ENCODE data around the gene PXT1.
A peak's percentile ranks its signal among the peaks of the same experiment; 100 is the strongest.
"Not testable (repeated sequence)": the region's sequence is repeated elsewhere in the genome, so short reads cannot be mapped to it uniquely, and the experiment has no call there.

The PXT1 gene

DNA sequence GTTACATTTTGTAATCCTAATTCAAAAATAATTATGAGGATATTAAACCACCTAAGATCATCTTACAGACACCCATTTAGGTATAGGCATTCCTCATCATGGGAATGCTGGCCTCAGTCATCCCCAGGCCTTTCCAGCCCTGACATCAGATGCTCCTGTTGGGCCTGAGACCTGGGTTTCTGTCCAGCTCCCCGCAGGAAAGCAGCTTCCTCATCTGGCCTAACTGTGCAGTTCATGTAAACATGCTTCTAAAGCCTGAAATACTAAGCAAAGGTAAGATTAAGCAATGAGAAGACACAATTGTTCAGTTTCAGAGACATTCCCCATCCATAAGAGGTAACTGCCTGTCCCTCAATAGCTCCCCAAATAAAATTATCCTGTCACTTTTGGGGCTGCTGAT lies 74.2 kb downstream of the PXT1 start:
- DNase-seq = no peak

DNA sequence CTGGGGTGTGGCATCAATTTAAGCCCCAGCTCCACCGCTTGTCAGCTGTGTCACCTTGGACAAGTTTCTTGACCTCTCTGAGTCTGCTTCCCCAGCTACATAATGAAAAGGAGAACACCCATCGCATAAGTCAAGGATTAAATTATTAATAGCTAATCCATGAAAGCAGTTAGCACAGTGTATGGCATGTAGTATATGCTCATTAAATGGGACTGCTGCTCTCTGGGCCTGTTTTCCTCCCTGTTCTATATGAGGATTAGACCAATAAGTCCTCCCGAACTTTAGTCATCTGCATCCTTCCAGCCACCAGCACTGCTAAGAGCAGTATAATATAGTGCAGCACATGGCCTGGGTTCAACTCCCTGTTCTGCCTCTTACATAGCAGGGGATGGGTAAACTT lies 74.9 kb downstream of the PXT1 start:
- DNase-seq = no peak

DNA sequence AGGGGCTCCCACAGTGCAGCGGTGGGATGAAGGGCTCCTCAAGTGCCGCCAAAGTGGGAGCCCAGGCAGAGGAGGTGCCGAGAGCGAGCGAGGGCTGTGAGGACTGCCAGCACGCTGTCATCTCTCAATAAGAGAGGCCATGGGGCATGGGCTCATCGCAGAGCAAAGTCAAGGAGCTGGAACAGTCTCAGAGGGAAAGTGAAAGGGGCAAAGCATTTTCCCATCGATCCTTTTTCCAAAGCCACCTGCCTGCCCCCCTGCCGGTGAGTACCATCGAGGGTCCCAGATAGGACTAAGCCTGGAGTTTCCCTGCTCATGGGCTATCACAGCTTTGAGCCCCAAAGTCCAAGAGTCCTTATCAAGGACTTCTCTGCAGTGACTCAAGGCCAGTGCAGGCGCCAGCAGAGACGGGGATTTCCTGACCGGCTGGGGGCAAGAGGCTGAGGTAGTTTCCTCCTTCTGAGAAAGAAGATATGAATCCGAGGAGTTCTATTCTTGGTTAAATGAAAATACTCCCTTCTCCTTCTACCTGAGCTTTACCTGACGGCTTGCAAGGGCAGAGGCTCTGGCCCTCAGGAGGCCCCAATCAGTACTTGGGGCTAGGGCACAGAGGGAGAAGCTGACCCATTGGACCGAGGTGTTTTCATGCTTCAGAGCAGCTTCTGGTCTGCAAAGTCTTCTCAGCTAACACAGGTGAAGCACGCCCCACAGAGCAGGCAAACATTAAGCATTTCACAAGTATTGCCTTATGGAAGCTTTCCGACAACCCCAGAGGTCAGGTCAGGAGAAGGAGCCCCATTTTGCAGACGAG lies 77.8 kb downstream of the PXT1 start:
- DNase-seq = no peak

DNA sequence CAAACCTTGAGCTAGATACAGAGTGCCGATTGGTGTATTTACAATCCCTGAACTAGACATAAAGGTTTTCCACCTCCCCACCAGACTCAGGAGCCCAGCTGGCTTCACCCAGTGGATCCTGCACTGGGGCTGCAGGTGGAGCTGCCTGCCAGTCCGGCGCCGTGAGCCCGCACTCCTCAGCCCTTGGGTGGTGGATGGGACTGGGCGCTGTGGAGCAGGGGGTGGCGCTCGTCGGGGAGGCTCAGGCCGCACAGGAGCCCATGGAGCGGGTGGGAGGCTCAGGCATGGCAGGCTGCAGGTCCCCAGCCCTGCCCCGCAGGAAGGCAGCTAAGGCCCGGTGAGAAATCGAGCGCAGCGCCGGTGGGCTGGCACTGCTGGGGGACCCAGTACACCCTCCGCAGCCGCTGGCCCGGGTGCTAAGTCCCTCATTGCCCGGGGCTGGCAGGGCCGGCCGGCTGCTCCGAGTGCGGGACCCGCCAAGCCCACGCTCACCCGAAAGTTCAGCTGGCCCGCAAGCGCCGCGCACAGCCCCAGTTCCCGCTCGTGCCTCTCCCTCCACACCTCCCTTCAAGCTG lies 78.5 kb downstream of the PXT1 start:
- not testable (repeated sequence) for DNase-seq

DNA sequence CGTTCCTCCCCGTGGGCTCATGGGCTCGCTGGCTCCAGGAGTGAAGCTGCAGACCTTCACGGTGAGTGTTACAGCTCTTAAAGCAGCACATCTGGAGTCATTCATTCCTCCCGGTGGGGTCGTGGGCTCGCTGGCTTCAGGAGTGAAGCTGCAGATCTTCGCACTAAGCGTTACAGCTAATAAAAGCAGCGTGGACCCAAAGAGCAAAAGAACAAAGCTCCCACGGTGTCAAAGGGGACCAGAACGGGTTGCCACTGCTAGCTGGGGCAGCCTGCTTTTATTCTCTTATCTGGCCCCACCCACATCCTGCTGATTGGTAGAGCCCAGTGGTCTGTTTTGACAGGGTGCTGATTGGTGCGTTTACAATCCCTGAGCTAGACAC lies 79.3 kb downstream of the PXT1 start:
- not testable (repeated sequence) for DNase-seq

DNA sequence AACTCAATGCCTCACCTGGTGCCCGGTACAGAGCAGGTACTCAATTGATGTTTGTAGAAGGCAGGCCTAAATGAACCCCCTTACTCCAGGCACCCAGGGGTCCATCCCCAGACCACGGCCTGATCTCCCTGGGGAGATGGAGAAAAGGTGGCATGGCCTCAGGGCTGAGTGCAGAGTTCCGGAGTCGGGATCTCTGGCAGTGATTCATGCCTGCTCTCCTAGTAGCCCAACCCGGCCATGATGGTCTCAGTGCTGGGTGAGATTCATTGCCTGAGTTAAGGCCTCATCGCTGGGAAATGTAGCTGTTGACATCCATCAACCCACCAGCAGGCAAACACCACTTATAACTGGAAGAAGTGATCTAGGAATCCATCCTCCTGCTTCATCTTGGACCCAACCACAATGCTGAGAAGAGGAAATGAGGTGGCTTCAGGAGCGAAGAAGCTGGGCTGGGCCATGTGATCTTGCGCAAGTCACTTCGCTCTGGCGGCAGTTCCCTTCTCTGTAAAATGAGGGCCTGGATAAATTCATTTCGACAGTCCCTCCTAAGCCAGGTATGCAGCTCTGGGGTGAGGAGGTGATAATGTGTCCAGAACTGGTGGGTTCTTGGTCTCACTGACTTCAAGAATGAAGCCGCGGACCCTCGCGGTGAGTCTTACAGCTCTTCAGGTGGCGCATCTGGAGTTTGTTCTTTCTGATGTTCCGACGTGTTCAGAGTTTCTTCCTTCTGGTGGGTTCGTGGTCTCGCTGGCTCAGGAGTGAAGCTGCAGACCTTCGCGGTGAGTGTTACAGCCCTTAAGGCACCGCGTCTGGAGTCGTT lies 79.9 kb downstream of the PXT1 start:
- no peak for DNase-seq

DNA sequence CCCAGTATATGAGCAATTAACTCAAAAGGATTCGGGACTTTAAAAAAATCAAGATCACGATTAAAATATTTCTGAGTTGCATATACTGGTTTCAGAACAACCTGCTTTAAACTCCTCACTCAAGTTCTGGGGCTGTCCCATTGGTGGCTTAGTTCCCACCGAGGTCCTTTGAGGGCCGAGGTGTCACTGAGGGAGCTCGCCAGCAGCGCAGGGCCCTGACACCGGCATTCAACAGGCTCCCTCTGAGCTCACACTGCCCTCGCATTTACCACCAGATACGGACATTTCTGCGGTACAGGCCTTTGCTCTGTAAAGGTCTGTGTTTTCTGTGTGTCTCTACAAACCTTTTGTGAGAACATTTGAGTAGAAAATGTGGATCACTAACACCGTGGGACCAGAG lies 81.6 kb downstream of the PXT1 start:
- DNase-seq = no peak

DNA sequence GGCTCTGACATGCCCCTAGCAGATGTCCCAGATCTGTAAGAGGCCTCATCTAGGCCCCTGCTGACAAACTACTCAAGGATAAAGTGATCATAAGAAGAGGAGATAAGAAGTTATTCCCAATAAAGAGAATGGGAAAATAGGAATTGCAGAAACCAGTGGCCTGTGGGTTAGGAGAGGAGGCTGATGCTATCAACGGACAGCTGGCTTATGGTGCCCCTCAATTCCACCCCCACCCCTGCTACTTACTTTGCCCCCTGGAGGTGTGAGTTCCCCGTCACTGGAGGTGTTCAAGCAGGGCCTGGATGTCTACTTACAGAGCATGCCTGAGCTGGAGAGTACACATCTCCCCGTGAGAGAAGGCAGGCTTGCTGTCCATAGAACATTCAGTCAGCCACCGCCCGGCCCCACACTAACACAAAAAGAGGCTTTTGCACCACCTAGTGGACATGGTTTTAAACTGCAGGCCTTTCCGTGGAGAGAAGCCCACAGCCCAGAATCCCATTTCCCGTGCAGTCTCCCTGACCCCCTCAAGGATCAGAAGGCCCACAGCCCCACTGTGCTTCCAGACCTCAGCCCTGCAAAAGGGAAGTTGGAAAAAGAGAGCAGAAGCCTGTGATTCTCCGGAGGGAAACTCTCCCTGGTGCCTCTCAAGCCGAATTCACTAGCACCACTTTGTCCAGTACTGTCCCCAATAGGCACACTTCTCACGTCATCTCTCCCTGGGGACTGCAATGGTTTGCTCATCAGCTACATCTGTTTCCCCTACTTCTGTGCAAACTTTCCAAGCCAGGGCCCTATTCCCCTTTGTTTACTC lies 82.2 kb downstream of the PXT1 start:
- peak; percentile 91 for DNase-seq

DNA sequence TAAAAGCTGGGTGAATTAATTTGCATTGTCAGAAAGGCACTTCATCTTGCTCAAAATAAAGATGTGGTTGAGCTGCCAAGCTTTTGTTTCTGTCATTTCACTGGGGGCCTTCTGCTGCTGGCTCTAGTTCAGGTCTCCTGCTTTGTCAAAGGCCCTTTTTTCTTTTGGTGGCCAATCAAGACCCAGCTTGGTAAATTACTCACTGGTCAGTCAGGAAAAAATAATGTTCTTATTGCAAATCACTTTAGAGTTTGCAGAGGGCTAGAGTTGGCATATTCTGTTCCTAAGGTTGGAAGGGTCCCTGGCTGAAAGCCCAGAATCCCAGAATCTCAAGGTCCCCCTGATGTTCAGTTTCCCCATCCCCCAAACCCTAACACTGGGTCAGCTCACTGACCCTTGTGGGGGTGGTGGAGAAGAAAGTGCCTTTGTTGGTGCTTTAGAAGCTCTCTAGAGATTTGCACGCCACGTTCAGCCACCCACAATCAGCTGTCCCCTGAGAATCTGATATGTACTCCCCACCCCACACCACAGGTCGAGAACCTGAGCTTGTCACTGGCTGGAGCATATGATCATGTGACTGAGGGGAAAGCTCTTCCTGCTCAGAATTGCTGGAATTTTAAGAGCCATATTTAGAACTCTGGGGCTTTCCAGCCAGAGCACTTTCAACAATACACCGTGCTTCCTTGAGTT lies 84.3 kb downstream of the PXT1 start:
- DNase-seq = peak; percentile 71

DNA sequence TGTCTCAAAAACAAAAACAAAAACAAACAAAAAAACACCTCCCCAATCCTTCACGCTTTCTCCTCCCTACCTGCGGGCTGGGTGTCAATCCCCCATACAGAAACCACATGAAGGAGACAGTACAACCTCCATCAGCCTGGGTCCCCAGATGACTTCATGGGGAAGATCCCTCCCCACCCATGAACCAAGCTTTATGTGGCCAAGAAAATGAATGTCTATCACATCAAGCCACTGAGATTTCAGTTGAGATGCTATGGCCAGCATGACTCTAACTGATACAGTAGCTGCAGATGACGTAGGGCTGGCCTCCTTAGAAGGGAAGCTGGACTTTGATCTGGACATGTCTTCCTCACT lies 84.8 kb downstream of the PXT1 start:
- DNase-seq = no peak

DNA sequence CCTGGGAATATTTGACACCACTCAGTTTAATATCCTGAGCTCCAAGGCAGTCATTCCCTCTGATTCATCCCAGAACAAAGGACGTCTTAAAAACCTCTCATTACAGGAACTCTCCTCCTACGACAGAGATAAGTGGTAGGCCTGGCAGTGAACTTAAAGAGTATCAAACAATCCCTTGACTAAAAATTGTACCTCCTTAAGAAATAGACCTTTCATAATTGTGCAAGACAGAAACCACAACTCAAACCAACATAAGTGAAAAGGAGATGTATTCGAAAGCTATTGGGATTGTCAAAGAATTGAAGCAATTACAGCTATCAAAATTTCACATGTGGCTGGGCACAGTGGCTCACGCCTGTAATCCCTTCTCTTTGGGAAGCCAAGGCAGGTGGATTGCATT lies 86.8 kb downstream of the PXT1 start:
- DNase-seq = no peak

DNA sequence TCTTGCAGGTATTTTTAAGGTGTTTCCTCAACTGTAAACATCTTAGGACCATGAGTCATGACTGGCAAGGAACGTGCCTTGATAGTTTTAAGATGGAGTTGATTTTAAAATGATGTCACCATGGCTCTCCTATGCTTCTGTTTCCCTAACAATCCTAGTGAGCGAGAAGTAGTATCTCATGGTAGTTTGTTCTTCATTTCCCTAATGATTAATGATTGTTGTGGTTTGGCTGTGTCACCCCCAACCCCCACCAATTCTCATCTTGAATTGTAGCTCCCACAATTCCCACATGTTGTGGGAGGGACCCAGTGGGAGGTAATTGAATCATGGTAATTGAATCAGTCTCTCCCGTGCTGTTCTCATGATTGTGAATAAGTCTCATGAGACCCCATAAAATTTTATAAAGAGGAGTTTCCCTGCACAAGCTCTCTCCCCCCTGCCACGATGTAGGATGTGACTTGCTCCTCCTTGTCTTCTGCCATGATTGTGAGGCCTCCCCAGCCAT lies 89.2 kb downstream of the PXT1 start:
- no peak for DNase-seq

DNA sequence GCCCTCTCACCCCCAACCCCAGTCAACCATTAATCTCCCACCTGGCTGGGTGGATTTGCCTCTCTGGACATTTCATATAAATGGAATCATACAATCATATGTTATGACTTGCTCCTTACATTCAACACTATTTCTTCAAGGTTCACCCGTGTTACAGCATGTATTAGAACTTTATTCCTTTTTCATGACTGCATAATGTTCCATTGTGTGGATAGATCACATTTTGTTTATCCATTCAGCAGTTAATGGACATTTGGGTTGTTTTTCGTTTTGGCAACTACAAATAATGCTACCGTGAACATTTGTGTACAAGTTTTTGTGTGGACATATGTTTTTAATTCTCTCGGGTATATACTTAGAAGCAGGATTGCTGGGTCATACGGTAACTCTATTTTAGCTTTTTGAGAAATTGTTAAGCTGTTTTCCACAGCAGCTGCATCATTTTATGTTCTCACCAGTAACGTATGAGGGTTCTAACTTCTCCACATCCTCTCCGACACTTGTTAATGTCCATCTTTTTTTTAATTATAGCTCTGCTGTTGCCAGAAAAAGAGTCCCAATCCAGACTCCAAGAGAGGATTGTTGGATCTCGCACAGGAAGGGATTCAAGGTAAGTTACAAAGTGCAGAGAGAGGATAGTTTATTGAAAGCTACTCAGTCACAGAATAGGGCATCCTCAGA lies 90.0 kb downstream of the PXT1 start:
- DNase-seq = no peak

DNA sequence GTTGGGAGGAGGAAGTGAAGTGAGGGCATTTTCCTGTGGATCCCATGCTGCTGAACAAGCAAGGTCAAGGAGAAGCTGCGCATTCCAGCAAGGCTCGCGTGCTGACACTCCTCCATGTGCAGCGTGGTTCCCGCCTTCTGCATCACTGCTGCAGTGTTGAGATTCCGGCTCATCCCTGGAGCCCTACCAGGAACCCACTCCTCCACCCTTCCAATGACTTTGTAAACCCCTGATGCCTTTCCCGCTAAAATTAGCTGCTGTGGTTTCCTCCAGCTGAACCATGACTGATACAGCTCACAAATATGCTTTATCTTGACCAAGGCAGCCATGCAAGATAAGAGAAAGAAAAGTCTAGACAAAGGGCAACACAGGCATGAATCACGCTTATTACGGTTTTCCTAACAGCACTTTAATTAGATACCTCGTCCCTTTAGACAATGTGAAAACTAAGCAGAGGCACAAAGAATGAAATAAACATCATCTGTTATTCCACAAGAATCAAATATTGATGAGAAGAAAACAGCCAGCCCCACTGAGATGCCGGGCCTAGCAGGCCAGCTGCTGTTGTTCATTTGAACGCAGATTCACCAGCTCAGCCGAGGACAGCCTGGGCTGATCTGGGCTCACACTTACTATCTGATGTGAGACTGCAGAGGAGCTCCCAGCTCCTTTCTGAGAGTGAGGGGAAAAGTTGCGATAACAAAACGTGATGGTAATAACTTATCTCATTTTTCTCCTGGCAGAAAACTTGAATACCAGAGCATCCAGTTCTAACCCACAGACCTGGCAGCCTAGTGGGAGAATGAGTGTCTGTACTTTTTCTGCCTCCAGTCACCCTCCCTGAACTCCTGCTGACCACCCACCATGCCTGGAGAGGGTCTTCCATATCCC lies 91.7 kb downstream of the PXT1 start:
- DNase-seq = peak; percentile 61

DNA sequence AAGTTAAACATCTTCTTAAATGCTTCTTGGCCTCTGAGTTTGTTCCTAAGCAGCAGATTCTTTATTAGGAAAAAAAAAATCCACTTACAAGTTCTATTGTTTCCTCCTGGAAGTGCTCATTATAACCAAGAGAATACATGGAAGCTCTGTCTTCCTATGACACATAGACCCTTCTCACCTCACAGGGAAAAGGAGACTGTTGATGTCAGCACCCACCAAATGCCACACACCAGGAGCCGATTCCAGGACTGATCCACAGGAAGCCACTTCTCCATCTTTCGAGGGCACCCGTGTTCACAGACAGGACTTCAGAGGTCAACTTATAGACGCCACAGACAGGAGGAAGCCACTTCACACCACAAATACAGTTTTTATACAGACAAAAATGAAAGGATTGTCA lies 92.6 kb downstream of the PXT1 start:
- DNase-seq = no peak

DNA sequence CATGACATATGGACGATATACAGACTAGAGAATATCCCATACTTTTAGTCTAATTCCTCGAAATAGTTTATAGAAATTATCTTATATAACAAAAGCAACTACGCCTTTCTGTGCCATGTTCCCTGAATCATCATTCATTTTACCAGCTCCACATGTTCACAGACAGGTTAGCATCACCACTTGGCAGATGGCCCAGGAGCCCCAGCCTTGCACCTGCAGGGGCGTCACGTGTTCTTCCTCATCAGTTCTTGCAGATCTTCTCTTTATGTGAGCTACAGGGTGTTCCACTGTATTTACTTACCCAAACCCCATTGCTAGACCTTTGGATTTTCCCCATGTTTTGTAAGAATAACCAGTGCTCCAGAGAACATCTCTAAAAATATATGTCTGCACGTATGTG lies 93.4 kb downstream of the PXT1 start:
- DNase-seq = no peak

DNA sequence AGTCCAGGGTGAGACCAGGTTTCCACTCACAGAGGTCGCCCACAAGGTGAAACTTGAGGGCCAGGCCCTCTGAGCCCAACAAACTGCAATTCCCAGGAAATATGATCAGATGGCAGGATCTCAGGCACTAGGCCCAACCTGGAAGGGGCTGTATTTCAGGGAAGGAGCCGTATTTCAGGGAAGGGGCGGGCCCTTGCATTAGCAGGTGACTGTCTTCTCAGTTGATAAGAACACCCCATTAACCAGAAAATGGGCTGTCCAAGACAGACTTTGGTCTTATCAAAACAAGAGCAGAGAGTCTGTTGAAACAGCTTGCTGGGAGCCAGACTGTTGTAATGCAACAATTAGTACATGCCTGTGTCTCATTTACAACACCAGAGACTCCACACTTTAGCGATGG lies 95.0 kb downstream of the PXT1 start:
- no peak for DNase-seq

DNA sequence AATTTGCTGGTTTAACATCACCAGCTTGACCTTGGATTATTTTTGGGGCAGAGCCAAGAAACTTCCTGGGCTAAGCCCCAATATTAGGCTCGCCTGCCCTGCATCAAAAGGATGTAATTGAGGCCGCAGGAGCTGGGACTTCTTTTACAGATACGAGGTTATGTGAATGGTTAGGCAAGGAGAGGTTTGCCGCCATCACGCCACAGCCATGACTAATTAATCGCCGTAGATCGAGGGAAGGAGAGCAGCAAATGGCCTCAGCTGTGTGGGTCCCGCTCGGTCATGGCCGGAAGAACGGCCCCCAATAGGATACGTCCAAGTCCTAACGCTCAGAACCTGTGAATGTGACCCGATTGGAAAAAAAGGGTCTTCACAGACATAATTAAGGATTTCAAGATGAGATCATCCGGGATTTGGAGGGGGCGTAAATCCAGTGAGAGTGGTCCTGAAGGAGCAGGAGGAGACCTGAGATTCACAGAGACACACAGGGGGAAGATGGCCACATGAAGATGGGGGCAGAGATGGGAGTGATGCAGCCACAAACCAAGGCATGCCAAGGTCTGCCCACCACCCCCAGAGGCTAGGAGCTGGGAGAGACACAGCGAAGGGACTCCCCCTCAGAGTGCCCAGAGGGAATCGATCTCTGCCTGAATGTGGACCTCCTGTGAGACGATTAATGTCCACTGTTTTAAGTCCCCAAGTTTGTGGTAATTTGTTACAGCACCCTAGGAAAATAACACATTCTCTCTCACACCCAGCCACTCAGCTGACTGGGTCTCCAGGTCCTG lies 96.0 kb downstream of the PXT1 start:
- no peak for DNase-seq

DNA sequence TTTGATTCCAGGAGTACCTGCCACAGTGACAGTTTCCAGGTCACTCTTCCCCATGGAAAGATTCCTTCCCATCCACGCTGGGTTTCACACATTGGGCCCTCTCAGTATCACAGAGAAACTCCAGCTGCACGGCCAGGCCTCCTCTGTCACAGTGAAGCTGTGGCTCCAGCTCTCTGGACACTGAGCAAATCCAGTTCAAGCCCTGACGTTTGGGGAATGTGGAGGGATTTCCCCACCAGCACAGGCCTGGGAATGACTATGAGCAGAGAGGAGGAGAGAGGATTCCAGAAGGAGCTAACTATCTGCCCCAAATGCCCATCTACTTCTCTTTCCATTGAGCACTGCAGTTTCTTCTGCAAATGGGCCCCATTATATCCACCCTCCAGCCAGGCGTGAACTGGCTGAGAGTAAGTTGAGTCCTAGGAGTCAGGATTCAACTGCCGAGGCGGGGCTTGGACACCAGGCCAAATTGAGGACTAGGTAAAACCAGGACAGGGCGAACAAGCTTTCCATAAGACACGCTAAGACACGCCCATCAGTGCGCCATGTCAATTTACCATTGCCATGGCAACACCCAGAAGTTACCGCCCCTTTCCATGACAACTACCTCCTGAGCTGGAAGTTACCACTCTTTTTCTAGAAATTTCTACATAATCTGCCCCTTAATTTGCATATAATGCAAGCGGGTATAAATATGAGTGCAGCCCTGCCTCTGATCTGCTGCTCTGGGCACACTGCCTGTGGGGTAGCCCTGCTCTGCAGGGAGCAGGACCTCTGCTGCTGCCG lies 96.8 kb downstream of the PXT1 start:
- no peak for DNase-seq
